Activated CD8-positive, alpha-beta memory T cell treated with anti-CD3 and anti-CD28 coated beads for 36 hours (primary cell): ENCODE results near the gene MT1F. TPM values are rescaled to one million over a fixed set of nuclear protein-coding genes. Genes with fewer than 3 reads are reported as not detected.

Source experiments
- total RNA-seq, 2 experiments: library from RNA; stranded (reverse); gene quantifications; one replicate each; pipeline ENCODE4 v1.2.3, GENCODE V29; 2021

MT1F gene
- total RNA-seq, 2 experiments from 2014 or later: 9.6 to 10.1 TPM

Other genes starting within 250 kb of the MT1F start
- gene AMFR, start 232.4 kb upstream of the MT1F start, total RNA-seq: 10 to 100 TPM; 56.7 to 56.9 TPM
- 100 to 1,000 TPM; 349 to 353 TPM for gene NUDT21, start 206.6 kb upstream of the MT1F start, total RNA-seq
- gene OGFOD1, start 206.4 kb upstream of the MT1F start, total RNA-seq: 10 to 100 TPM; 92.8 to 98.3 TPM
- 10 to 100 TPM; 10.7 to 14.0 TPM for gene BBS2, start 137.9 kb upstream of the MT1F start, total RNA-seq
- not detected for gene MT4, start 92.9 kb upstream of the MT1F start, total RNA-seq
- gene MT3, start 68.4 kb upstream of the MT1F start, total RNA-seq: 1 to 10 TPM; 2.6 to 3.1 TPM
- gene MT2A, start 49.4 kb upstream of the MT1F start, total RNA-seq: 100 to 1,000 TPM; 133 to 142 TPM
- 10 to 100 TPM; 45.0 to 49.7 TPM for gene MT1E, start 32.2 kb upstream of the MT1F start, total RNA-seq
- not detected for gene MT1M, start 25.3 kb upstream of the MT1F start, total RNA-seq
- 1 to 10 TPM in 1 of 2 experiments, not detected in 1; 1.1 TPM for gene MT1A, start 19.3 kb upstream of the MT1F start, total RNA-seq
- gene MT1B, start 6.1 kb upstream of the MT1F start, total RNA-seq: not detected
- 10 to 100 TPM; 15.3 to 16.6 TPM for gene MT1G, start 10.1 kb downstream of the MT1F start, total RNA-seq
- 1 to 10 TPM in 1 of 2 experiments, under 1 TPM in 1; 0.63 to 1.1 TPM for gene MT1H, start 11.9 kb downstream of the MT1F start, total RNA-seq
- gene MT1X, start 24.5 kb downstream of the MT1F start, total RNA-seq: 10 to 100 TPM; 53.7 to 59.9 TPM
- 100 to 1,000 TPM; 160 to 165 TPM for gene NUP93, start 72.2 kb downstream of the MT1F start, total RNA-seq
- gene SLC12A3, start 207.2 kb downstream of the MT1F start, total RNA-seq: not detected